A673 (cell line): ENCODE measurements around the gene ZNF488.

ENCODE experiments used
- EZH2 ChIP-seq: fragments of 200-600 bp; sonication (generic); IDR thresholded peaks from 2 replicates; pipeline ENCODE4 v1.6.1; 2017; ENCODE audit warnings: borderline replicate concordance, low read depth, mild to moderate bottlenecking, mixed read lengths, antibody characterized with exemption, low read length; ENCODE audit not compliant: poor library complexity, severe bottlenecking
- TF ChIP-seq, protein P1 (sequence below): fragments of 300-800, 200-600 bp; sonication (generic); conservative IDR thresholded peaks from 2 replicates; pipeline ENCODE4 v1.5.1; 2017; ENCODE audit warnings: low read depth, mild to moderate bottlenecking, antibody characterized with exemption, low read length, moderate library complexity, mixed read lengths

DNA sequence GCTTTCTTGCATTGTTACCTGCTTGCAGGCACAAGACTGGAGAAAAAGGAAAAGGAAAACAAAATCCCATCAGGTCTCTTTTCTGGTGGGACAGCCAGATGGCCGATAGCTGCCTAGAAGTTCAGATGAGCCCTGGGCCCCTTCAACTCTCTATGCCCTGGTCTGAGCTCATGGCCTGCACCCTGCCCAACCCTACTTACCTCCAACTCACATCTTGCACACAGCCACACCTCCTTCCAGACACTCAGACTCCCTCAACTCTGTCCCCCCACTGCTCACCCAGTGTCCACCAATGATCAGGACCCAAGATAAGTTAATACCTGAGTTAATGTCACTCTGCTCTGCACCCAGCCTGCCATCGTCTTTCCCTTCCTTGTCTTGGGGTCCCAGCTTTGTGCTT, 25.0 kb downstream of the ZNF488 start:
- TF ChIP-seq EZH2, result no peak
- TF ChIP-seq, protein P1, sequence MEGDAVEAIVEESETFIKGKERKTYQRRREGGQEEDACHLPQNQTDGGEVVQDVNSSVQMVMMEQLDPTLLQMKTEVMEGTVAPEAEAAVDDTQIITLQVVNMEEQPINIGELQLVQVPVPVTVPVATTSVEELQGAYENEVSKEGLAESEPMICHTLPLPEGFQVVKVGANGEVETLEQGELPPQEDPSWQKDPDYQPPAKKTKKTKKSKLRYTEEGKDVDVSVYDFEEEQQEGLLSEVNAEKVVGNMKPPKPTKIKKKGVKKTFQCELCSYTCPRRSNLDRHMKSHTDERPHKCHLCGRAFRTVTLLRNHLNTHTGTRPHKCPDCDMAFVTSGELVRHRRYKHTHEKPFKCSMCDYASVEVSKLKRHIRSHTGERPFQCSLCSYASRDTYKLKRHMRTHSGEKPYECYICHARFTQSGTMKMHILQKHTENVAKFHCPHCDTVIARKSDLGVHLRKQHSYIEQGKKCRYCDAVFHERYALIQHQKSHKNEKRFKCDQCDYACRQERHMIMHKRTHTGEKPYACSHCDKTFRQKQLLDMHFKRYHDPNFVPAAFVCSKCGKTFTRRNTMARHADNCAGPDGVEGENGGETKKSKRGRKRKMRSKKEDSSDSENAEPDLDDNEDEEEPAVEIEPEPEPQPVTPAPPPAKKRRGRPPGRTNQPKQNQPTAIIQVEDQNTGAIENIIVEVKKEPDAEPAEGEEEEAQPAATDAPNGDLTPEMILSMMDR, result no peak
